Measurements from ENCODE around the gene CNOT3. TPM values are rescaled to one million over a fixed set of nuclear protein-coding genes. Genes with fewer than 3 reads are reported as not detected.

CNOT3 gene
- total RNA-seq, 1 experiment from 2014 or later, result 76.7 TPM

DNA sequence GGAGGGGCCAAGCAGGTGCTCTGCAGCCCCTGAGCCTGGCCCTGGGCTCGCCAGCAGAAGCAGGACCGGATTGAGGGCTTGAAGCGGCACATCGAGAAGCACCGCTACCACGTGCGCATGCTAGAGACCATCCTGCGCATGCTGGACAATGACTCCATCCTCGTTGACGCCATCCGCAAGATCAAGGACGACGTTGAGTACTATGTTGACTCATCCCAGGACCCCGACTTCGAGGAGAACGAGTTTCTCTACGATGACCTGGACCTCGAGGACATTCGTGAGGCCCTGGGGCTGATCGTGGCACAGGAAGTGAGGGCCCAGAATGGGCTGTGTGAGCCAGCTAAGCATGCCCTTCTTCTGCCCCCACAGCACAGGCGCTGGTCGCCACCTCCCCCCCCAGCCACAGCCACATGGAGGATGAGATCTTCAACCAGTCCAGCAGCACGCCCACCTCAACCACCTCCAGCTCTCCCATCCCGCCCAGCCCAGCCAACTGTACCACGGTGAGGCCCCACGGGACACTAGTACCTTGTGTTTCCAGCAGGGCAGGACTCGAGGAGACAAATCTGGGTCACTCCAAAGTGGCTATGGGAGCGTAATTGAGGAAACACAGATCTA, 8.1 kb downstream of the CNOT3 start:
- H3K4me1 ChIP-seq (ENCODE audit: control insufficient read depth in 1 of 2, insufficient read depth in 2 of 2, low read length in 2 of 2), result no peaks in the 10 kb centered on the region
- no peaks in the 10 kb centered on the region for H3K9me3 ChIP-seq (ENCODE audit: control insufficient read depth in 1 of 2, insufficient read depth in 1 of 2, low read depth in 1 of 2, low read length in 2 of 2)
- no peaks in the 10 kb centered on the region for H4K20me1 ChIP-seq (ENCODE audit: insufficient read depth)
- H3K27ac ChIP-seq (ENCODE audit: low read depth, low read length), result no peak overlapping the region
- no peak overlapping the region for H3K4me3 ChIP-seq (replicated peaks in 1 of 2; ENCODE audit: low read depth in 1 of 2, low read length in 2 of 2)
- no peak overlapping the region for H3K9ac ChIP-seq (ENCODE audit: low read length)
- DNase-seq (ENCODE audit: low read depth, low spot score), result no peak
- H3K79me2 ChIP-seq (ENCODE audit: insufficient read depth, low read length), result peaks cover 34% of the 10 kb centered on the region
- ChIA-PET CTCF (no interaction called here), POLR2A (no interaction called here), RAD21 (ENCODE audit: low non-redundant PET in 1 of 2, low total read pairs in 2 of 2, uncharacterized antibody in 2 of 2, unreplicated experiment in 2 of 2) (no interaction called here)
- no peak for ATAC-seq
- intact Hi-C loops (cut with micrococcal nuclease), result no loop called here
- H3K9me2 ChIP-seq (ENCODE audit: insufficient read depth), result no peaks in the 10 kb centered on the region
- H3K36me3 ChIP-seq (ENCODE audit: control insufficient read depth in 1 of 2, insufficient read depth in 2 of 2, low read length in 2 of 2), result peaks cover 62 to 72% of the 10 kb centered on the region in 2 experiments; a peak in 3 of 4 replicates
- BruUV-seq (replicated peaks), result no TSS peak
- H2AFZ ChIP-seq (ENCODE audit: low read depth, low read length, poor library complexity, severe bottlenecking), result no peak overlapping the region
- no peaks in the 10 kb centered on the region for H3K27me3 ChIP-seq (ENCODE audit: insufficient read depth, low read length)
- TF ChIP-seq ZNF274 (IDR thresholded peaks at IDR 0.05; ENCODE audit: low read depth, low read length) (no peak), POLR2AphosphoS5 (IDR thresholded peaks at IDR 0.05; ENCODE audit: low read depth, low read length) (no peak), EGR1 (IDR thresholded peaks at IDR 0.05; ENCODE audit: low read depth) (no peak), SRF (IDR thresholded peaks at IDR 0.05; ENCODE audit: low read depth) (no peak), ELF1 (IDR thresholded peaks at IDR 0.05; ENCODE audit: borderline replicate concordance, low read depth) (no peak), SIN3A (IDR thresholded peaks at IDR 0.05; ENCODE audit: low read depth) (no peak)
- TF ChIP-seq, protein P1, sequence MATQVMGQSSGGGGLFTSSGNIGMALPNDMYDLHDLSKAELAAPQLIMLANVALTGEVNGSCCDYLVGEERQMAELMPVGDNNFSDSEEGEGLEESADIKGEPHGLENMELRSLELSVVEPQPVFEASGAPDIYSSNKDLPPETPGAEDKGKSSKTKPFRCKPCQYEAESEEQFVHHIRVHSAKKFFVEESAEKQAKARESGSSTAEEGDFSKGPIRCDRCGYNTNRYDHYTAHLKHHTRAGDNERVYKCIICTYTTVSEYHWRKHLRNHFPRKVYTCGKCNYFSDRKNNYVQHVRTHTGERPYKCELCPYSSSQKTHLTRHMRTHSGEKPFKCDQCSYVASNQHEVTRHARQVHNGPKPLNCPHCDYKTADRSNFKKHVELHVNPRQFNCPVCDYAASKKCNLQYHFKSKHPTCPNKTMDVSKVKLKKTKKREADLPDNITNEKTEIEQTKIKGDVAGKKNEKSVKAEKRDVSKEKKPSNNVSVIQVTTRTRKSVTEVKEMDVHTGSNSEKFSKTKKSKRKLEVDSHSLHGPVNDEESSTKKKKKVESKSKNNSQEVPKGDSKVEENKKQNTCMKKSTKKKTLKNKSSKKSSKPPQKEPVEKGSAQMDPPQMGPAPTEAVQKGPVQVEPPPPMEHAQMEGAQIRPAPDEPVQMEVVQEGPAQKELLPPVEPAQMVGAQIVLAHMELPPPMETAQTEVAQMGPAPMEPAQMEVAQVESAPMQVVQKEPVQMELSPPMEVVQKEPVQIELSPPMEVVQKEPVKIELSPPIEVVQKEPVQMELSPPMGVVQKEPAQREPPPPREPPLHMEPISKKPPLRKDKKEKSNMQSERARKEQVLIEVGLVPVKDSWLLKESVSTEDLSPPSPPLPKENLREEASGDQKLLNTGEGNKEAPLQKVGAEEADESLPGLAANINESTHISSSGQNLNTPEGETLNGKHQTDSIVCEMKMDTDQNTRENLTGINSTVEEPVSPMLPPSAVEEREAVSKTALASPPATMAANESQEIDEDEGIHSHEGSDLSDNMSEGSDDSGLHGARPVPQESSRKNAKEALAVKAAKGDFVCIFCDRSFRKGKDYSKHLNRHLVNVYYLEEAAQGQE (IDR thresholded peaks at IDR 0.05; ENCODE audit: low read depth), result no peak
- no peak overlapping the region for H3K4me2 ChIP-seq (ENCODE audit: low read length)
